Measurements from ENCODE around the gene FMN2.

DNA sequence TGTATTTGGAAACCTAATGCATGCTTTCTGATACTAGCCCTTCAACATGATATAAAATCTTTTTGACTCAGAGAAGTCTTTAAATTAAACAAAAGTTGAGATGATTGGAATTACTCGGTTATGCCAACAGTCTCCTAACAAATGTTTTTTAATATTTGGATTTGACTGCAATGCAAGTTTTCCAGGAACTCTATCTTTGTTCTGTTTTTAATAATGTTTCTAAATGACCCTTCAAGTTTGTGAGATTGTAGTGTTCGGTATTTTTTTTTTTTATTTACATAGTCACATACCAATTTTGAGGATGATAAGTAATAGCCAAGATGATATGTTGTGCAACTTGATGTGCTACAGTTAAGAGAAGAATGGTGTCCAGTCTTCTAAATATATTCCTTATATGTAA is 258.0 kb downstream of the FMN2 start:
- TF ChIP-seq, protein P1, sequence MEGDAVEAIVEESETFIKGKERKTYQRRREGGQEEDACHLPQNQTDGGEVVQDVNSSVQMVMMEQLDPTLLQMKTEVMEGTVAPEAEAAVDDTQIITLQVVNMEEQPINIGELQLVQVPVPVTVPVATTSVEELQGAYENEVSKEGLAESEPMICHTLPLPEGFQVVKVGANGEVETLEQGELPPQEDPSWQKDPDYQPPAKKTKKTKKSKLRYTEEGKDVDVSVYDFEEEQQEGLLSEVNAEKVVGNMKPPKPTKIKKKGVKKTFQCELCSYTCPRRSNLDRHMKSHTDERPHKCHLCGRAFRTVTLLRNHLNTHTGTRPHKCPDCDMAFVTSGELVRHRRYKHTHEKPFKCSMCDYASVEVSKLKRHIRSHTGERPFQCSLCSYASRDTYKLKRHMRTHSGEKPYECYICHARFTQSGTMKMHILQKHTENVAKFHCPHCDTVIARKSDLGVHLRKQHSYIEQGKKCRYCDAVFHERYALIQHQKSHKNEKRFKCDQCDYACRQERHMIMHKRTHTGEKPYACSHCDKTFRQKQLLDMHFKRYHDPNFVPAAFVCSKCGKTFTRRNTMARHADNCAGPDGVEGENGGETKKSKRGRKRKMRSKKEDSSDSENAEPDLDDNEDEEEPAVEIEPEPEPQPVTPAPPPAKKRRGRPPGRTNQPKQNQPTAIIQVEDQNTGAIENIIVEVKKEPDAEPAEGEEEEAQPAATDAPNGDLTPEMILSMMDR (IDR thresholded peaks at IDR 0.05): no peak
- no peak for TF ChIP-seq POLR2AphosphoS5 (IDR thresholded peaks at IDR 0.05)
- TF ChIP-seq POLR2A (IDR thresholded peaks at IDR 0.05): no peak
